Esophagus muscularis mucosa (tissue), 4 donors: ENCODE measurements around the gene BLNK.

Experiments
- EP300 ChIP-seq: sonication (generic); formaldehyde crosslinking; IDR thresholded peaks from one replicate; pipeline ENCODE4 v1.6.1; 2017; ENCODE audit warnings: antibody characterized with exemption
- POLR2AphosphoS5 ChIP-seq, 2 donors: sonication (generic); formaldehyde crosslinking; IDR thresholded peaks; one replicate each; pipeline ENCODE4 v1.6.1; 2017; ENCODE audit warnings: antibody characterized with exemption in 2 of 2
- TF ChIP-seq, protein P1 (sequence below), 3 experiments: fragments of 200-600 bp in 2 of 3; fragments of 450-650 bp in 1 of 3; sonication (generic) in 2 of 3; IDR thresholded peaks; one replicate each; pipeline ENCODE4 v1.5.1; 2017 to 2019; ENCODE audit warnings: antibody characterized with exemption in 3 of 3, mild to moderate bottlenecking in 2 of 3, moderate library complexity in 1 of 3

GRCh38 chr10:96168546-96168945 lies 102.8 kb downstream of the BLNK start:
- TF ChIP-seq, protein P1, sequence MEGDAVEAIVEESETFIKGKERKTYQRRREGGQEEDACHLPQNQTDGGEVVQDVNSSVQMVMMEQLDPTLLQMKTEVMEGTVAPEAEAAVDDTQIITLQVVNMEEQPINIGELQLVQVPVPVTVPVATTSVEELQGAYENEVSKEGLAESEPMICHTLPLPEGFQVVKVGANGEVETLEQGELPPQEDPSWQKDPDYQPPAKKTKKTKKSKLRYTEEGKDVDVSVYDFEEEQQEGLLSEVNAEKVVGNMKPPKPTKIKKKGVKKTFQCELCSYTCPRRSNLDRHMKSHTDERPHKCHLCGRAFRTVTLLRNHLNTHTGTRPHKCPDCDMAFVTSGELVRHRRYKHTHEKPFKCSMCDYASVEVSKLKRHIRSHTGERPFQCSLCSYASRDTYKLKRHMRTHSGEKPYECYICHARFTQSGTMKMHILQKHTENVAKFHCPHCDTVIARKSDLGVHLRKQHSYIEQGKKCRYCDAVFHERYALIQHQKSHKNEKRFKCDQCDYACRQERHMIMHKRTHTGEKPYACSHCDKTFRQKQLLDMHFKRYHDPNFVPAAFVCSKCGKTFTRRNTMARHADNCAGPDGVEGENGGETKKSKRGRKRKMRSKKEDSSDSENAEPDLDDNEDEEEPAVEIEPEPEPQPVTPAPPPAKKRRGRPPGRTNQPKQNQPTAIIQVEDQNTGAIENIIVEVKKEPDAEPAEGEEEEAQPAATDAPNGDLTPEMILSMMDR (IDR thresholded peaks at IDR 0.05), result no peak
- TF ChIP-seq EP300 (no peak), POLR2AphosphoS5 (IDR thresholded peaks at IDR 0.05) (no peak)
